Liver (tissue), 3 donors: ENCODE measurements around the gene PARD3.

Experiments
- JUND ChIP-seq, 2 donors: IDR thresholded peaks; 2 replicates each; pipeline ENCODE4 v1.6.1; 2016; ENCODE audit warnings: antibody characterized with exemption in 2 of 2
- RAD21 ChIP-seq, 2 donors: IDR thresholded peaks; 2 replicates each; pipeline ENCODE4 v1.6.1; 2016; ENCODE audit warnings: antibody characterized with exemption in 2 of 2, mild to moderate bottlenecking in 2 of 2
- REST ChIP-seq: IDR thresholded peaks from 2 replicates; pipeline ENCODE4 v1.6.1; 2016; ENCODE audit warnings: antibody characterized with exemption, mild to moderate bottlenecking
- SP1 ChIP-seq: IDR thresholded peaks from 2 replicates; pipeline ENCODE4 v1.6.1; 2018; ENCODE audit warnings: antibody characterized with exemption, mild to moderate bottlenecking
- TAF1 ChIP-seq: conservative IDR thresholded peaks from 2 replicates; pipeline ENCODE4 v1.6.1; 2016; ENCODE audit warnings: antibody characterized with exemption, mild to moderate bottlenecking
- YY1 ChIP-seq: IDR thresholded peaks from 2 replicates; pipeline ENCODE4 v1.6.1; 2016; ENCODE audit warnings: antibody characterized with exemption, mild to moderate bottlenecking
- TF ChIP-seq, protein P1 (sequence below): fragments of 150-350 bp; IDR thresholded peaks from 2 replicates; pipeline ENCODE4 v1.5.1; 2017; ENCODE audit warnings: improper control_type of control experiment, low read depth, low read length; ENCODE audit not compliant: missing input control
- TF ChIP-seq, protein P2 (sequence below): IDR thresholded peaks from 2 replicates; pipeline ENCODE4 v1.6.1; 2016; ENCODE audit warnings: antibody characterized with exemption
- donor health status: healthy.
- donor health status: healthy.

GRCh38 chr10:34206935-34207268 lies 608.2 kb downstream of the PARD3 start:
- TF ChIP-seq, protein P1, sequence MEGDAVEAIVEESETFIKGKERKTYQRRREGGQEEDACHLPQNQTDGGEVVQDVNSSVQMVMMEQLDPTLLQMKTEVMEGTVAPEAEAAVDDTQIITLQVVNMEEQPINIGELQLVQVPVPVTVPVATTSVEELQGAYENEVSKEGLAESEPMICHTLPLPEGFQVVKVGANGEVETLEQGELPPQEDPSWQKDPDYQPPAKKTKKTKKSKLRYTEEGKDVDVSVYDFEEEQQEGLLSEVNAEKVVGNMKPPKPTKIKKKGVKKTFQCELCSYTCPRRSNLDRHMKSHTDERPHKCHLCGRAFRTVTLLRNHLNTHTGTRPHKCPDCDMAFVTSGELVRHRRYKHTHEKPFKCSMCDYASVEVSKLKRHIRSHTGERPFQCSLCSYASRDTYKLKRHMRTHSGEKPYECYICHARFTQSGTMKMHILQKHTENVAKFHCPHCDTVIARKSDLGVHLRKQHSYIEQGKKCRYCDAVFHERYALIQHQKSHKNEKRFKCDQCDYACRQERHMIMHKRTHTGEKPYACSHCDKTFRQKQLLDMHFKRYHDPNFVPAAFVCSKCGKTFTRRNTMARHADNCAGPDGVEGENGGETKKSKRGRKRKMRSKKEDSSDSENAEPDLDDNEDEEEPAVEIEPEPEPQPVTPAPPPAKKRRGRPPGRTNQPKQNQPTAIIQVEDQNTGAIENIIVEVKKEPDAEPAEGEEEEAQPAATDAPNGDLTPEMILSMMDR, result no peak
- TF ChIP-seq JUND (IDR thresholded peaks at IDR 0.05) (no peak), REST (no peak), YY1 (no peak), TAF1 (no peak), SP1 (no peak), RAD21 (IDR thresholded peaks at IDR 0.05) (no peak)
- TF ChIP-seq, protein P2, sequence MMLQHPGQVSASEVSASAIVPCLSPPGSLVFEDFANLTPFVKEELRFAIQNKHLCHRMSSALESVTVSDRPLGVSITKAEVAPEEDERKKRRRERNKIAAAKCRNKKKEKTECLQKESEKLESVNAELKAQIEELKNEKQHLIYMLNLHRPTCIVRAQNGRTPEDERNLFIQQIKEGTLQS, result no peak
